Stomach (tissue), 9 donors: ENCODE results near the gene SH3RF3. TPM values are rescaled to one million over a fixed set of nuclear protein-coding genes. Genes with fewer than 3 reads are reported as not detected.

Source experiments
- DNase-seq, 2 donors: peaks; one replicate each; pipeline versions ENCODE4 v3.0.0 to v3.0.0-alpha.2; 2013 to 2019
- H3K27ac ChIP-seq, 5 donors: fragments of 200-600 bp in 4 of 5; sonication (generic) in 4 of 5; one replicate each; pipeline ENCODE4 v1.5.1; 2013 to 2019; ENCODE audit warnings: mild to moderate bottlenecking in 1 of 5, moderate library complexity in 1 of 5
- H3K27me3 ChIP-seq, 3 donors: fragments of 200-600 bp; sonication (generic); one replicate each; pipeline ENCODE4 v1.5.1; 2017 to 2019; ENCODE audit warnings: mixed run types in 1 of 3
- H3K36me3 ChIP-seq, 4 donors: fragments of 200-600 bp; sonication (generic); 1 replicate in 3 of 4; 2 replicates in 1 of 4; pipeline ENCODE4 v1.5.1; 2016 to 2019
- H3K4me1 ChIP-seq, 4 donors: fragments of 200-600 bp; sonication (generic); one replicate each; pipeline ENCODE4 v1.5.1; 2016 to 2019
- H3K4me3 ChIP-seq, 4 donors: fragments of 200-600 bp; sonication (generic) in 3 of 4; one replicate each; pipeline ENCODE4 v1.5.1; 2016 to 2019; ENCODE audit warnings: mild to moderate bottlenecking in 1 of 4
- H3K9me3 ChIP-seq, 4 donors: fragments of 200-600 bp; sonication (generic); one replicate each; pipeline ENCODE4 v1.5.1; 2016 to 2019
- CTCF ChIP-seq, 7 experiments: fragments of 450-650 bp in 4 of 7; fragments of 200-600 bp in 3 of 7; sonication (generic) in 3 of 7; IDR thresholded peaks; one replicate each; pipeline ENCODE4 v1.5.1; 2016 to 2019; ENCODE audit warnings: antibody characterized with exemption in 7 of 7, control low read depth in 2 of 7, mild to moderate bottlenecking in 1 of 7
- EP300 ChIP-seq: sonication (generic); formaldehyde crosslinking; IDR thresholded peaks from one replicate; pipeline ENCODE4 v1.6.1; 2017; ENCODE audit warnings: antibody characterized with exemption
- POLR2A ChIP-seq, 4 donors: fragments of 450-650 bp; IDR thresholded peaks; one replicate each; pipeline ENCODE4 v1.6.1; 2016; ENCODE audit warnings: antibody characterized with exemption in 4 of 4, control low read depth in 2 of 4, mild to moderate bottlenecking in 1 of 4, moderate library complexity in 1 of 4
- POLR2AphosphoS5 ChIP-seq, 3 donors: sonication (generic); formaldehyde crosslinking; IDR thresholded peaks; one replicate each; pipeline ENCODE4 v1.6.1; 2016; ENCODE audit warnings: antibody characterized with exemption in 3 of 3
- WGBS, 5 donors: extraction: QIAGEN DNeasy Blood & Tissue Kit in 3 of 5; methylation state at CpG; one replicate each; pipeline versions ENCODE4 v1.1.5 to v1.1.7; 2013 to 2018; 5-methylcytosine and 5-hydroxymethylcytosine counted together
- intact Hi-C: fragments of 100-400 bp; cut with DNase I; formaldehyde crosslinking; loops from one replicate; pipeline ENCODE4 v1.15.1; 2023; ENCODE audit warnings: low total_unique reads
- polyA plus RNA-seq, 3 donors: library from polyadenylated mRNA; stranded (reverse); fragments of 200-250 nt; gene quantifications; one replicate each; pipeline ENCODE4 v1.2.3, GENCODE V29; 2013
- total RNA-seq, 5 donors: library from RNA; depleted of rRNA; stranded (reverse); fragments of >200 nt; gene quantifications; one replicate each; pipeline versions ENCODE4 v1.1.0 to v1.2.3, GENCODE V29; 2014 to 2016
- donor health status: healthy with polysubstance abuse.
- donor health status: Bipolar disorder and iron deficiency.
- donor health status: healthy.

The SH3RF3 gene
- total and polyA plus RNA-seq, 8 donors = 0.87 to 11.1 (median 4.4) TPM

- intact Hi-C loops = no loop called here
- no peak for TF ChIP-seq EP300
- DNase-seq = no peak
- 84 to 91% (median 86%) methylated on average over 3 of the region's 3 CpGs for WGBS, 5 donors
- Histone ChIP-seq H3K4me3 (no peak overlapping the region), H3K27me3 (no peaks in the 10 kb centered on the region), H3K4me1 (peaks cover 0 to 32% (median 16%) of the 10 kb centered on the region in 4 donors), H3K27ac (no peak overlapping the region), H3K9me3 (peaks cover 0 to 8% (median 0%) of the 10 kb centered on the region in 4 donors), H3K36me3 (no peaks in the 10 kb centered on the region)
These were observed 79.3 kb downstream of the SH3RF3 start for GRCh38 chr2:109208071-109208950.

GRCh38 chr2:109208951-109209335 lies 79.9 kb downstream of the SH3RF3 start:
- peak overlapping the region in 1 of 5 donors; percentile 30 for H3K27ac ChIP-seq
- 80 to 88% (median 84%) methylated on average over 3 to 6 of the region's 6 CpGs for WGBS, 5 donors

GRCh38 chr2:109209412-109209811 lies 80.4 kb downstream of the SH3RF3 start:
- Histone ChIP-seq H3K27ac (peak overlapping the region in 1 of 5 donors; percentile 30), H3K27me3 (no peaks in the 10 kb centered on the region), H3K4me3 (no peak overlapping the region), H3K36me3 (no peaks in the 10 kb centered on the region), H3K9me3 (peaks cover 0 to 8% (median 0%) of the 10 kb centered on the region in 4 donors), H3K4me1 (peaks cover 8 to 42% (median 19%) of the 10 kb centered on the region in 4 donors)
- no peak for TF ChIP-seq CTCF (IDR thresholded peaks at IDR 0.05)
- no peak for TF ChIP-seq POLR2A (IDR thresholded peaks at IDR 0.05)
- TF ChIP-seq EP300 = no peak
- TF ChIP-seq POLR2AphosphoS5 (IDR thresholded peaks at IDR 0.05) = no peak
- WGBS, 5 donors = 19 to 42% (median 28%) methylated on average over 4 of the region's 4 CpGs
- peak in 1 of 2 donors; percentile 34 for DNase-seq
- intact Hi-C loops = no loop called here

More at GRCh38 chr2:109208951-109209335, 79.9 kb downstream of the SH3RF3 start:
- TF ChIP-seq CTCF (IDR thresholded peaks at IDR 0.05) (no peak), EP300 (no peak), POLR2A (IDR thresholded peaks at IDR 0.05) (no peak), POLR2AphosphoS5 (IDR thresholded peaks at IDR 0.05) (no peak)
- Histone ChIP-seq H3K4me1 (peaks cover 3 to 38% (median 17%) of the 10 kb centered on the region in 4 donors), H3K4me3 (no peak overlapping the region), H3K9me3 (peaks cover 0 to 8% (median 0%) of the 10 kb centered on the region in 4 donors), H3K27me3 (no peaks in the 10 kb centered on the region), H3K36me3 (no peaks in the 10 kb centered on the region)
- DNase-seq = no peak
- intact Hi-C loops = no loop called here

- no peak overlapping the region for H3K4me3 ChIP-seq
- 89 to 91% (median 89%) methylated on average over 7 of the region's 7 CpGs for WGBS, 5 donors
- intact Hi-C loops = no loop called here
- TF ChIP-seq POLR2AphosphoS5 (IDR thresholded peaks at IDR 0.05) (no peak), EP300 (no peak), CTCF (IDR thresholded peaks at IDR 0.05) (no peak), POLR2A (IDR thresholded peaks at IDR 0.05) (no peak)
- H3K27me3 ChIP-seq = no peaks in the 10 kb centered on the region
- H3K9me3 ChIP-seq = peaks cover 0 to 8% (median 0%) of the 10 kb centered on the region in 4 donors
- H3K4me1 ChIP-seq = peaks cover 13 to 48% (median 22%) of the 10 kb centered on the region in 4 donors
- H3K27ac ChIP-seq = no peak overlapping the region
- DNase-seq = no peak
- H3K36me3 ChIP-seq = no peaks in the 10 kb centered on the region
These were observed 80.9 kb downstream of the SH3RF3 start for GRCh38 chr2:109209941-109210340.
